Activated CD4-positive, alpha-beta T cell treated with anti-CD3 and anti-CD28 coated beads, Interleukin-2, Interleukin-6, amounts not matched to agents 100 ng/mL and 50 ng/mL, durations not matched to agents 16 hours and 8 hours (primary cell): ENCODE data around the gene POU2AF1.

Experiments
- DNase-seq: peaks from one replicate; pipeline ENCODE4 v3.0.0-alpha.2; 2020

The POU2AF1 gene

DNA sequence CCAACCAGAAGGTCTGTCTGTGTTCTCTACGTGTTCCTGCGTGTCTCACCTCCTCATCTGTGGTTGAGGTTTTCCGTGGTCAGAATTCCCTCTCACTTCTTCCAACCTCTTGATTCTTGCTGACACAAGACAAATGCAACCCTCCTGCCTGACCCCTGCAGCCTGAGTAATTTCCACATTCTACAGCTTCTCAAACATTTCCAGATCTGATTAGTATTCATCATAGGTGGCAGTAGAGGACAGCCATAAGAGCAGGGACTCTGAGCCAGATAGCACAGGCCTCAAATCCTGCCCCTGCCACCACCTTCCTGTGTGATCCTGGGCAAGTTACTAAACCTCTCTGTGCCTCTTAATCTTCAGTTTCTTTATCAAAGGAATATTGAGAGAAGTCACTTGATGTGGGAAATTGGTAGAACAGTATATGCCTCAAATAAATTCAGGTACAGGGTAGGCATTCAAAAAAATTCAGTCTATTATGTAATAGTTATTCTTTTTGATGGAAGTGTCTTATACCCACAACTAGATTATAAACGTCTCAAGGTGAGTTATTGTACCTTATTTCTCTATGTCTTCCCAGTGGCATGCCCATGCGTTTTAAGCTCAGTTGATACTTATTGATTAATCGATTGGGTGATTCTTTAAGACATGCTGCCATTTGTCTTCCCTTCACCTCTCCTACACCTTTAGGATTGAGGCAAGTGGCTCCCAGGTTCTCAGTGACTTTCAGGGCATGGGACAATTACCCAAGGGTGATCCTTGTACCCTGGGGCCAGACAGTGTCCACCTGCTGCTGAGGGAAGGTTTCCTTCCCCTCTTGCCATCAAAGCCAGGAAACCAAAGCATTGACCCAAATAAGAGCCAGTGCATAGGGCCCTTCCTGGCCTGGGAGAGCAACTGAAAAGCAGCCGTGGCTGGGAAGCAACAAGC lies 19.6 kb downstream of the POU2AF1 start:
- DNase-seq: peak; percentile 32

DNA sequence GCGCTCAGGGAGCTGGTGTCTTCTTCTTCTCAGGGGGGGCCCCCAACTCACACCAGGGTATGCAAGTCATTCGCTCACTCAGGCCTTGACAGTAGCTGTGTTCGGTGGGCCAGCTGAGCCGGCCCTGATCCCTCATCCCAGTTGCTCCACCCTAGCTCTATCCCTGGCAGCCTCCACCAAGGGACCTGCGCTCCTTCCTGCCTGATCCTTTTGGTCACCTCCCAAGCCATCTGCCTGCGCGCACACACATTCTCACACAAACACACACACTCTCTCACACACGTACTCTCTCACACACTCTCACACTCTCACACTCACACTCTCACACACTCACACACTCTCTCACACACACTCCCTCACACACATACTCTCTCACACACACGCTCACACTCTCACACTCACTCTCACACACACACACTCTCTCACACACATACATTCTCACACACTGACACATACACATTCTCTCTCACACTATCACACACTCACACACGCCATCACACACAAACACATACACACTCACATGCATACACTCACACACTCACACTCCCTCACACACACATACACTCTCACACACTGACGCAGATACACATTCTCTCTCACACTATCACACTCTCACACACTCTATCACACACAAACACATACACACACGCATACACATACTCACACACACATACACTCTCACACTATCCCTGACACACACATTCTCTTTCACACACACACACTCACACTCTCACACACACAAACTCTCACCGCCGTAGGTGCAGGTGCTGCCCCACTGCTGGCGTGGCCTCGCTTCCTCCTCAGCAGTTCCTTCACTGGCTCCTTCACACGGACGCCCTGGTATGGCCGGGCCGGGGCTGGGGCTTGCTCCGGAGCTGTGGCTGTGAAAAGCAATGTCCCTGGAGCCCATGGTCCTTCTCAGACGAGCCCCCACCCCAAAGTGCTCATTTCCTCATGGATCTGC lies 20.8 kb downstream of the POU2AF1 start:
- DNase-seq: no peak

GRCh38 chr11:111357150-111358037 lies 21.7 kb downstream of the POU2AF1 start:
- no peak for DNase-seq

GRCh38 chr11:111356660-111357048 lies 22.4 kb downstream of the POU2AF1 start:
- DNase-seq: no peak

GRCh38 chr11:111355956-111356659 lies 23.0 kb downstream of the POU2AF1 start:
- no peak for DNase-seq

DNA sequence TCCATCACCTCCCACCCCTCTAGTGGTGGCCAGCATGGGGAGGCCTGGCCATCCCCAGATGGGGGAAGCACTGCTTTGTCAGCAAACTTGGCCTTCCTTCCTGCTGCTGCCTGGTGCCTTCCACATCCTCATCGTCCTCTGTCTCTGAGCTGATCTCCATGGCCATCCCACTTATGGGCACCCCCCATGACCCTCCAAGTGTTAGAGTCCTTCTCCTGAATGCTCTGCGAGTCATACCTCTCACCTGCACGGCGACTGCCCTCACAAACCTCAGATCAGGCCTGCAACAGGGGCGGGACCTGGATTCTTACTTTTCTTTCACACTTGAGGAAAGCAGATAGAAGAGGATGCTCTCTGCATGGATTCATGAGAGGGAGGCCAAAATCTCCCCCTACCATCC lies 24.0 kb downstream of the POU2AF1 start:
- no peak for DNase-seq

GRCh38 chr11:111354601-111354891 lies 24.5 kb downstream of the POU2AF1 start:
- no peak for DNase-seq

DNA sequence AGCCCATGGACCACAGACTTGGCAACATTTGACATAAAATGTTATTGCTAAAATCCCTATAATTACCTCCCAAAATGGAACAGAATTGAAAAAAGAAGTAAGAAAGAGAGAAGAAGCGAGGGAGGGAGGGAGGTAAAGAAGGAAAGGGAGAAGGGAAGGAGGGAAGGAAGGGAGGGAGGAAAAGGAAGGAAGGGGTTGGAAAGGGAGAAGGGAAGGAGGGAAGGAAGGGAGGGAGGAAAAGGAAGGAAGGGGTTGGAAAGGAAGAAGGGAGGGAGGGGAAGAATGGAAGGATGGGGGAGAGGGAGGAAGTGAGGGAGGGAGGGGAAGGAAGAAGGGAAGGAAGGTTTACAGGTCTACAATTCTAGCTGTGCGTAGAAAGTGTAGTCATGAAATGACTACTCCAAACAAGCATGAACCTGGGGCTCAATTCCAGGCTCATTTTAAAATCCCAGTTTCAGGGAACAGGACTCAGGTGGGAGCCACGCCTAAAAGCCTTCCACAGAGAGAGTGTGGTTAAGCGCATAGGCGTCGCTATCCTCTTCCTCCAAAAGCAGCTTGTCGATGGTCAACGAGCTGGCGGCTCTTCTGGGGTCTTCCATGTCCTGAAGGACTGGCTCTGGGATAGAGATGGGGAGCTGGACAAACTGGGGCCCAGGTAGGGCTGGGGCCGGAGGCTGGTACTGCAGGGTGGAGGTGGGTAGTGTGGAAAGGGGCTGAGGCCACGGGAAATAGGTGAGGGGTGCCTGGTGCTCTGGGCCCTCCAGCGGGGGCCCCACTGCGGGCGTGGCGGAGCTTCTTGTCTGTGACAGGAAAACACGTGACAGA lies 25.1 kb downstream of the POU2AF1 start:
- DNase-seq: no peak

DNA sequence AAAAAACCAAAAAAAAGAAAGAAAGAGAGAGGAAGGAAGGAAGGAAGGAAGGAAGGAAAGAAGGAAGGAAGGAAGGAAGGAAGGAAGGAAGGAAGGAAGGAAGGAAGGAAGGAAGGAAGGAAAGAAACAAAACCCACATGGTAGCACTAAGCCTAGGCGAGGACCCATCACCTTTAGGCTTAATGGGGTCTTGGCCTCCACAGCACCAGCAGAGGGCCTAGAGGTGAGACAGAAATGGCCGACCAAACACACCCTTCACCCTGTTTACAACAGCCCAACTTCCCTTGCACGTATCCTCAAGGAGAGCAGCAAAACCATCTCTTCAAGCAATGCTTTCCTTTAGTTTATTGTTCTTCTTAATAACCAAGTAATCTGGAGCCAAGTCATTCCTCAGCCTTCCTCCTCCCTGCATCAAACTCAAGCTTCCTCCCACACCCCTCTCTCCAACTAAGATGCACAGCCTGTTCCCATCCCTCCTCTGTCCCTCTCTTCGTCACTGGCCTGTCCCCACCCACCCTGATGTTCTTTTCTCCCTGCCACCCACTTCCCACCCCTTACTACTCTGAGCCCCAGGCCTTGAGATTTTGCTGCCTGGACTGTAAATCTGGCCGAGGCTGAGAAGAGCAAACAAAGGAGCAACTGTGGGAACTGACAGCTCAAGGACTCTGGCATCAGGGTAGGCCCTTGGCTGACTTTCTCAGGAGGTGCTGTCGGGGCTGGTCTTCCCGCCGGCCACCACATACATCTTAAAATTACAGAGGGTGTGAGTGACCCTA lies 26.0 kb downstream of the POU2AF1 start:
- DNase-seq: no peak

DNA sequence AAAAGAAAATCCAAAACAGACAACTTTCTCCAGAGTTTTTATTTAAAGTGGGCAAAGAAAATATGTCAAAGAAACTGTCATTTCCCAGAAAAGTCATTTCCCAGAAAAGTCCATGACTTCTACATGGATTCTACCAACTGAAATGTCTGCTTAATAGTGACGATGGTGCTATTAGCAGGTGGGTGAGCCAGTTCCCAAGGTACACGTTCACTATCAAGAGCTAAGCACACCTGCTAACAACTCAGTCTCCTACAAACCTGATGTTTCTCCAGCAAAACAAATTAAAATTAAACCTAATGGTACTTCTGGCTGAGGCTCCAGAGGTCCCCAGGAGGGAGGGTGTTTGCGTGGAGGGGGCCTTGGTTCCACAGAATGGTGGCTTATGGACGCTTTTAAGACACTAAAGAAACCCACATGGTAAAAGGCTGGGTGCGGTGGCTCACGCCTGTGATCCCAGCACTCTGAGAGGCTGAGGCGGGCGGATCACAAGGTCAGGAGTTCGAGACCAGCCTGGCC lies 26.8 kb downstream of the POU2AF1 start:
- DNase-seq: no peak

GRCh38 chr11:111351374-111352055 lies 27.6 kb downstream of the POU2AF1 start:
- no peak for DNase-seq

DNA sequence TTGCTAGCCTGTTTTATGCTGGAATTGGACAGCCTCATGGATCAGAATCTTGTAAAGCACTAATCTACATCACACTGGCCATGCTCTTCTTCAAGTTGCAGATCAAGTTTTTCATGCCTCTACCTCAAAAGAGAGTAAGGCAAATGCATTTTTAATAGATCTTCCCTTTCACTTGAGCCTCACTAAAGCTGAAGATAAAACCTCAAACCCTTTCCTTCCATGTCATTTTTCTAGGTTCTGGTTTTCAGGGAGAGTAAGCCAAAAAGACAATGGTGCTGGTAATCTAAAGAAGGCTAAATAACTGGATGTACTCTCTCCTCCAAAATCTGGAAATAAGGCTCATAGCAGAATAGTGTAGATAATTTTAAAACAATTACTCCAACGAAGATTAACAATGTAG lies 28.3 kb downstream of the POU2AF1 start:
- no peak for DNase-seq

GRCh38 chr11:111349191-111349695 lies 29.8 kb downstream of the POU2AF1 start:
- DNase-seq: no peak

DNA sequence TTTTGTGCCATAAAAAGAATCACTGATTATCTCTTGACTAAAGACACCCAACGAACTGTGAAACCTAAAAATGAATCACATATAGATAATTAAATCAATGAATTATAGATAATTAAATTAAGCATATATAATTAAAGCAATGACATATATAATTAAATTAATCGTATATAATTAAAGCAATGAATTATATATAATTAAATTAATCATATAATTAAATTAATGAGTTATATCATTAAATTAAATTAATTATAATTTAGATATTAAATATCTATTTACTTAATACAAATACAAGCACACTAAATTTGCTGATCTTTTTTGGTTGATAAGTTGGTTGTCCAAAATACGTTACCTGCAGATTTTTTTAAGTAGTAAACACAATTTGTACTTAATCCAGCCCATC lies 30.9 kb downstream of the POU2AF1 start:
- no peak for DNase-seq

GRCh38 chr11:111347723-111348115 lies 31.4 kb downstream of the POU2AF1 start:
- no peak for DNase-seq

DNA sequence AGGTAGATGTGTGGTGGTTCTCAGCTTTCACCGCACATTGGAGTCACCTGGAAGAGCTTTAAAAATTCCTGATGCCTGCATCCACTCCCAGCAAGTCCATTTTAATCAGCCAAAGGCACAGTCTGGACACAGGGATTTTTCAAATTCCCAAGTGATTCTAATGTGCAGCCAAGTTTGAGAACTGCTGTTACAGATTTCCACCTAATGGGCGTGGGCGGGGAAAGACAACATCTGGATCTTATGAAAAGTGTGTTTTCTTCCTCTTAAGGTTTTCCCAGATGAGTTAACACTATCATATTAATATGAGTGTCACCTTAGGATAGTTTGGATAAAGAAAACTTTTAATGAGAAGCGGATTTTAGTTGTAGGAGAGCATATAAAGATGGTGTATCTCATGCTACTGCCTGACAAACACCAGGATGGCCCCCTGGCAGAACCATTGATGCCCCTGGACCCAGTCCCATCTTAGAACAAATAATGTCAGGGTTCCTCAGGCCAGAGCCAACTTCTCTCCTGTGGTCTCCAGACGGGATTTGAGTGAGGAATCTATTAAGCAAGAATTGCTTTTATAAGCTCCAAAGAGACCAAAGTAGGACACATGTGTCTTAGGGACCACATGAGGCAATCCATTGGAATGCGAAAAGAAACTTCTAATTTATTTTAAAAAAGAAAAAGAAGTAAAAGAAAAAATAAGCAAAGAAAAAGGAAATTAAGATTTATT lies 31.9 kb downstream of the POU2AF1 start:
- no peak for DNase-seq

DNA sequence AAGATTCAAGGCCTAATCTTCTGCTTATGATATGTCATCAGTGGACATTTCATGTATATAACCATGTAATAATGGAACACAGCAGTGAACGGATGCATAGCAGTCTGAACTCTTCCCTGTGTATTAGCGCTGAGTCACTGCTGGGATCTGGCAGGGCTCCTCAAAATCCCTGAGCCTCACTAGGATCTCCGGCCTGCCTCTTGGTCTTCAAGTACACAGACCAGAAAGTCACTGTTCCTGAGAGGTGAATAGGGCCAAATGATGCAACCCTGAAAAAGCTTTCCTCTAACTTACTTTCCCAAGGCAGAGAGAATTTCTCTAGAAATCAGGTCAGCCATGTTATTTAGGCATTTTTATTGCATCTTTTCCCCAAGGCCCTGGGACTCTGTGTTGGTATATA lies 35.0 kb downstream of the POU2AF1 start:
- no peak for DNase-seq

- no peak for DNase-seq
Observed at GRCh38 chr11:111342329-111342728, 36.7 kb downstream of the POU2AF1 start.
